Lung (tissue), 12 donors: ENCODE results near the gene CCDC157. TPM values are rescaled to one million over a fixed set of nuclear protein-coding genes. Genes with fewer than 3 reads are reported as not detected.

Experiments used
- ATAC-seq: fragments of 200-7000 bp; cut with Tn5 transposase; one replicate; pipeline ENCODE4 v1.9.1; 2020; ENCODE audit warnings: moderate number of reproducible peaks; ENCODE audit not compliant: insufficient read depth, low FRiP score
- DNase-seq, 3 donors: peaks; one replicate each; pipeline ENCODE4 v3.0.0-alpha.2; 2013 to 2017
- H3K27ac ChIP-seq, 2 donors: one replicate each; pipeline ENCODE4 v1.5.1; 2013; ENCODE audit warnings: mild to moderate bottlenecking in 2 of 2, moderate library complexity in 2 of 2, control low read depth in 1 of 2, inconsistent platforms in 1 of 2, low read depth in 1 of 2, low read length in 1 of 2
- H3K27me3 ChIP-seq, 3 donors: one replicate each; pipeline ENCODE4 v1.5.1; 2013; ENCODE audit warnings: low read length in 2 of 3; ENCODE audit not compliant: control insufficient read depth in 3 of 3, insufficient read depth in 3 of 3
- H3K36me3 ChIP-seq, 4 donors: one replicate each; pipeline ENCODE4 v1.5.1; 2013; ENCODE audit warnings: low read length in 4 of 4, mild to moderate bottlenecking in 1 of 4, moderate library complexity in 1 of 4; ENCODE audit not compliant: control insufficient read depth in 4 of 4, insufficient read depth in 4 of 4
- H3K4me1 ChIP-seq, 5 donors: one replicate each; pipeline ENCODE4 v1.5.1; 2013; ENCODE audit warnings: low read length in 5 of 5, mild to moderate bottlenecking in 2 of 5, moderate library complexity in 1 of 5; ENCODE audit not compliant: control insufficient read depth in 5 of 5, insufficient read depth in 5 of 5
- H3K4me3 ChIP-seq: one replicate; pipeline ENCODE4 v1.5.1; 2013; ENCODE audit warnings: mild to moderate bottlenecking, control low read depth, moderate library complexity
- H3K9ac ChIP-seq, 2 donors: one replicate each; pipeline ENCODE4 v1.5.1; 2013; ENCODE audit warnings: low read length in 2 of 2, control low read depth in 1 of 2; ENCODE audit not compliant: insufficient read depth in 1 of 2
- H3K9me3 ChIP-seq, 4 donors: one replicate each; pipeline ENCODE4 v1.5.1; 2013; ENCODE audit warnings: low read length in 3 of 4, mild to moderate bottlenecking in 1 of 4, moderate library complexity in 1 of 4; ENCODE audit not compliant: control insufficient read depth in 4 of 4, insufficient read depth in 3 of 4
- CTCF ChIP-seq: IDR thresholded peaks from 2 replicates; pipeline ENCODE4 v1.5.1; 2012; ENCODE audit warnings: mild to moderate bottlenecking; ENCODE audit errors: control extremely low read depth, extremely low read depth
- WGBS, 2 donors: extraction: QIAGEN DNeasy Blood & Tissue Kit; methylation state at CpG; one replicate each; pipeline ENCODE4 v1.1.7; 2013; 5-methylcytosine and 5-hydroxymethylcytosine counted together
- polyA plus RNA-seq, 2 donors: library from polyadenylated mRNA; stranded (reverse); fragments of 200-250 nt; gene quantifications; one replicate each; pipeline ENCODE4 v1.2.1, GENCODE V29; 2013
- total RNA-seq, 2 donors: library from RNA; depleted of rRNA in 1 of 2; stranded (reverse); fragments of >200 nt in 1 of 2; gene quantifications; one replicate each; pipeline ENCODE4 v1.2.1, GENCODE V29; 2014 to 2021
- donor health status: control.
- donor health status: control.
- donor health status: Bipolar disorder and iron deficiency.
- donor health status: healthy.
- donor health status: DM: yes; HTN: yes; CAD: no.

CCDC157 gene
- total and polyA plus RNA-seq, 4 donors = 4.1 to 11.9 (median 8.5) TPM

GRCh38 chr22:30312053-30312452 lies 44.8 kb upstream of the CCDC157 start:
- Histone ChIP-seq H3K27me3 (no peaks in the 10 kb centered on the region), H3K4me3 (no peak overlapping the region), H3K4me1 (peaks cover 11 to 57% (median 18%) of the 10 kb centered on the region in 5 donors), H3K9me3 (no peaks in the 10 kb centered on the region), H3K27ac (peak overlapping the region in 1 of 2 donors; percentile 94), H3K9ac (no peak overlapping the region), H3K36me3 (peaks cover 0 to 4% (median 0%) of the 10 kb centered on the region in 4 donors)
- DNase-seq (no peak), ATAC-seq (no peak)
- 80 to 92% methylated on average over 6 of the region's 6 CpGs for WGBS, 2 donors
- TF ChIP-seq CTCF = no peak

- Histone ChIP-seq H3K27ac (peak overlapping the region in 1 of 2 donors; percentile 58), H3K4me3 (no peak overlapping the region), H3K9me3 (no peaks in the 10 kb centered on the region), H3K4me1 (peaks cover 11 to 61% (median 18%) of the 10 kb centered on the region in 5 donors), H3K9ac (no peak overlapping the region), H3K27me3 (no peaks in the 10 kb centered on the region), H3K36me3 (peaks cover 0 to 4% (median 0%) of the 10 kb centered on the region in 4 donors)
- TF ChIP-seq CTCF = no peak
- no peak for DNase-seq
- ATAC-seq = no peak
- WGBS, 2 donors = 79 to 80% methylated on average over 5 to 8 of the region's 8 CpGs
These were observed 43.1 kb upstream of the CCDC157 start for GRCh38 chr22:30313527-30314363.

- Histone ChIP-seq H3K9me3 (no peaks in the 10 kb centered on the region), H3K27ac (peak overlapping the region in 1 of 2 donors; percentile 35), H3K9ac (no peak overlapping the region), H3K4me3 (no peak overlapping the region), H3K27me3 (no peaks in the 10 kb centered on the region), H3K36me3 (peaks cover 0 to 8% (median 0%) of the 10 kb centered on the region in 4 donors), H3K4me1 (peaks cover 9 to 62% (median 17%) of the 10 kb centered on the region in 5 donors)
- ATAC-seq (no peak), DNase-seq (no peak)
- WGBS, 2 donors = 56 to 63% methylated on average over 8 of the region's 8 CpGs
- TF ChIP-seq CTCF = no peak
These were observed 41.9 kb upstream of the CCDC157 start for GRCh38 chr22:30314915-30315314.
